ENCODE data around the gene SLC12A5.

SLC12A5 gene

DNA sequence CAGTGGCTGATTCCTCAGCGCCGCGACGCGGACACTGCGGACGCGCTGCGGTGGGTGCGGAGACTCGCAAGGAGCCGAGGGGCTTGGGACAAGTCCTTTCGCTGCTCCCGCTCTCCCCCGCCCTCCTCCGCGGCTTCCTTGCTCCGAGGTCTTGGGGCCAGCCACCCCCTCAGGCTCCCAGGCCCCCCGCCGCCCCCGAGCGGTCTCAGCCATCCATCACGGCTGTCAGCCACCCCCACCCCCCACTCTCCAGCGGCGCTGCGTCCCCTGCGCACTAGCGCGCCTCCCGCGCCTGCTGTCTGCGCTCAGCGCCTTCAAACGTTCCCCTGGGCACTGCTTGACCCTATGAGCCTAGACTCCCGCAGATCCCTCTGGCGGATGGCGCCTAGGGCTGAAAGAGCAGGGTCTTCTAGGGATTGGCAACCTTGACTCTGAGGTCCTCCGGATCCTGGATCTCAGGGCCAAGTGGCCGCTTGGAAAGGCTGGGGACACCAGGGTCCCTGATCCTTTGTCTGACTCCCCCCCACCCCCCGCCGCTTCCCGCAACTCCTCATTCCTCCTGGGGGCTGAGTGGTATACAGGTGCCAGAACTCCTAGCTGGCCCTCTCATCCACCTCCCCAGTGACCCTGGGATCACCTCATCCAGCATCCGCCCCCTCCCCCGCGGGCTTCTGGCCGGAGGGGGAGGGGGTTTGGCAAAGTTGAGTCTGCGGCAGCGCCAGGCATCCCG, 1.4 kb downstream of the SLC12A5 start:
- no peak for DNase-seq

DNA sequence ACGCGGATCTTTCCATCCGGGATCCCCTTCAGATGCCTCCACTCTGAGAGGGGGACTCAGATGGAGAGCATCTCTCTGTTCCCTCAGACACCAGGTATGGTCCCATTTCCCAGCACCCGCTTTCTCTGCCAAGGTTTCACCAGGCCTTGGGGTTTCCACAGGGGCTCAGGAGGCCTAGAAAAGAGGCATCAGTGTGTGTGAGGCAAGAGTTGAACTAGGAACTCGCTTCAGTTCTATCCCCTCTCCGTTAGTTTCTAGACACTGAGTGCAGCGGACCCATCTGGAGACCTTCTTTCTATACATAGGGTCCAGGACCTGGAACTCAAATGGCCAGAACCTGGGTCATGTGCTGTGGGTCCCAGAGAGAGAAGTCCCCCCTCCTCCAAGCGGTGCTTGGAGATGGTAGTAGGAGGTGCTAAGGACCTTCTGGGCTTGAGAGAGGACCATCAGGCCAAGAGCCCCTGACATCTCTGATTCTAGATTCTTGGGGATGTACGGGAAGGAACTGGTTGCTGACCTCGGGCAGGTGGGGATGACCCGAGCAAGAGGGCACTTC, 2.1 kb downstream of the SLC12A5 start:
- no peak for DNase-seq

DNA sequence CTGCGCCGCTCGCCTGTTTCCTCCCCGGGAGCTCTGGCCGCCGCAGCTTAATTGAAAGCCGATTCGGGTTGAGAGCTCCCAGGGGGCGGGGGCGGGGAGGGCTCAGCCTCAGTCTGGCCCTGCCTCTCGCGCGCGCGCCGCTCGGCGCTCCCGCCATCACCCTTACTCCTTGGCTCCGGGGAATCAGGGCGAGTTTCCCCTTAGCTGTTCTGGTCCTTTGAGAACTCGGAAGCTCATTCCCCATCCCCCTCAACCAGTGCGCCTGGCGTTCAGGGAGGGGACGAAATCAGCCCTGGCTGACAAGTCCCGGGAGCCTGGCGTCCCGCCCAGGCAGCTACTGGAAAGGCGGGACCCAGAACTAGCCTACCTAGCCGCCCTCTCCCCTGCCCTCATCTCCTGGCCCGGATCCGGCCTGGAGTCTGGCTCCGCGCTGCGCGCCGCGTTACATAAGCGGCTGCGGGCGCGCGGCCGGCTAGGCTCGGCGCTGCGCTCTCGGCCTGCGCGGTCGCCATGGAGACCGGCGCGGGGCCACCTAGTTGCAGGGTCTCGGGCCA, 2.8 kb downstream of the SLC12A5 start:
- DNase-seq = no peak

DNA sequence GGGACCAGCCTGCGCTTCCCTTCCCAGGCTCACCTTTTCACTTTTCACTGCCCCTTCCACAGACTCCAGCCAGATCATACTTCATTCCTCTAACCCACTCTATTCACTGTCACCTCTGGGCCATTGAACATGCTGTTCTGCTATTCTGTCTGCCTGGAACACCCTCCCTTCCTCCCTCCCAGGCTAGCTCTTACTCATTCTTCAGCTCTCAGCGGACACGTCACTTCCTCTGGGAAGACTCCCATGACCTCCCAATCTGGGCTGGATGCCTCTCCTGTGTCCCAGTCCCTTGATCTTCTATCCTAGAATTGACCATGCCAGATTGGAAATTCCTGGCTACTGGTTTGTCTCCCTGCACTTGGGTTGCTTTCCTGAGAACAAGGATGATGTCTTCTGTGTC, 5.0 kb downstream of the SLC12A5 start:
- DNase-seq = no peak

DNA sequence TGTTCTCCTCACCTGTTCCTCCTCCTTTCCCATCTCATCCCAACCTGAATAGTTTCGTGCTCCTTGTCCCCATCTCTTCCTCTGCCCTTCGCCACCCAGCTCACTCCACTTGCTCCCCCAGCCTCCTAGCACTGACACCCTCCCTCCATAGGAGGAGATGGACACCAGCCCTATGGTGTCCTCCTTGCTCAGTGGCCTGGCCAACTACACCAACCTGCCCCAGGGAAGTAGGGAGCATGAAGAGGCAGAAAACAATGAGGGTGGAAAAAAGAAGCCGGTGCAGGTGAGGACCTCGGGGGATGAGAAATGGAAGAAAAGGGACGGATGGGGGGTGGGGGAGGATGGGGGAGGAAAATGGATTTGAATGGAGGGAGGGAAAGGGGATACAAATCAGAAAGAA, 6.2 kb downstream of the SLC12A5 start:
- DNase-seq = no peak

DNA sequence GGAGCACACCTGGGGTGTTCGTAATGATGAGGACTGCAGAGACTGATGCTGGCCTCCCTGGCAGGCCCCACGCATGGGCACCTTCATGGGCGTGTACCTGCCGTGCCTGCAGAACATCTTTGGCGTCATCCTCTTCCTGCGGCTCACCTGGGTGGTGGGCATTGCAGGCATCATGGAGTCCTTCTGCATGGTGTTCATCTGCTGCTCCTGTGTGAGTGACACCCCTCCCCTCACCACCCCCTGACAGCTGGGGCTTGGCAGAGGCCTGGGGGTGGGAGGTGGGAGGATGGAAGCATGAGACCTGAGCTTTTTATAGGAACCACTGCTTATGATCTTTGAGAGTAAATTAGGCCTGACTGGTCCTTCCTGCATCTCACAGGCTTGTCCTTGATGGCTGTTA, 6.7 kb downstream of the SLC12A5 start:
- no peak for DNase-seq

DNA sequence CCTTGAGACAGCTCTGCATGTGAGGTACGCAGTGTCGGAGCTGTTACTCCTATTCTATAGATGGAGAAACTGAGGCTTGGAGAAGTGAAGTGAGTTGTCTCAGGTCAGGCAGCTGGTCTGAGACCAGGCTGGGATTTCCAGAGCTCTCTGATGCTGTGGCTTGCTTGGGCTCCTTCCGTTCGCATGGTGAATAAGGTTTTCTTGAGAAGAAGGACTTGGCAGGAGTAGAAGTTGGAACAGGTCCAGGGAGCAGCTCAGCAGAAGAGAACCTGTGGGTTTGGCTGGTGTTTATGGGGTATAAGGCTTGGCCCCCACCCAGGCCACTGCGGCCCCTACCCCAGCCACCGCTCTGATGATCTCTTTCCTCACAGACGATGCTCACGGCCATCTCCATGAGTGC, 7.4 kb downstream of the SLC12A5 start:
- DNase-seq = no peak

DNA sequence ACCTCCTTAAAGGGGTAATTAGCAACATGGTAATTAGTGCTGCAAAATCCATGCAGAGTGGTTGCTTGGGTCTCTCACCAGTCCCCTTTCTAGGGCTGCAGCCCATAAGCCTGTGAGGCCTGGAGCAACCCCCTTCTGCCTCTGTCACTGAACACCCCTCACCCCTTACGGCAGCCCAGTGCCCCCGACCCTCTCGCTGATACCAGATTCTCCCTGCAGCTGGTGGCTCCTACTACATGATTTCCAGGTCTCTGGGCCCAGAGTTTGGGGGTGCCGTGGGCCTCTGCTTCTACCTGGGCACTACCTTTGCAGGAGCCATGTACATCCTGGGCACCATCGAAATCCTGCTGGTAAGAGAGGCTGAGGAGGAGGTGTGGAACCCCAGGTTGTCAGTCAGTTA, 8.0 kb downstream of the SLC12A5 start:
- DNase-seq = no peak

DNA sequence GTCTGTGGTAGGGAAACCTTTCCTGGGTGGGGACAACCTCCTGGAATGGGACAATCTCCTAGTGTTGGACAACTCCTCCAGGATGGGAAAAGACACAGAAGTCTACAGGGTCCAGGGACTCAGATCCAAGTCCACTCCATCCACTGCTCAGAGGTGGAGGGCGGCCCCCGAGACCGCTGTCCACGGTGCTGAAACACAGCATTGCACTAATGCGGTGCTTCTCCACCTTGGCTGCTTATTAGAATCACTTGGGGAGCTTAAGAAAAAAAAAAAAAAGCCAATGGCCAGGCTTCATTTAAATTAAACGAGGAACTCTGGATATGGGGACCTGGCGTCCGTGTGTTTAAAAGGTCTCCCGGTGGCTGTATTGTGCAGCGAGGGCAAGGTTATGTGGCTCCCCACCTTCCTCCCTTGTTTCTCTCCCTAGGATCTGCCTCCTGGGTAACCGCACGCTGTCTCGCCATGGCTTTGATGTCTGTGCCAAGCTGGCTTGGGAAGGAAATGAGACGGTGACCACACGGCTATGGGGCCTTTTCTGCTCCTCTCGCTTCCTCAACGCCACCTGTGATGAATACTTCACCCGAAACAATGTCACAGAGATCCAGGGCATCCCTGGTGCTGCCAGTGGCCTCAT, 12.0 kb downstream of the SLC12A5 start:
- DNase-seq = peak; percentile 69

DNA sequence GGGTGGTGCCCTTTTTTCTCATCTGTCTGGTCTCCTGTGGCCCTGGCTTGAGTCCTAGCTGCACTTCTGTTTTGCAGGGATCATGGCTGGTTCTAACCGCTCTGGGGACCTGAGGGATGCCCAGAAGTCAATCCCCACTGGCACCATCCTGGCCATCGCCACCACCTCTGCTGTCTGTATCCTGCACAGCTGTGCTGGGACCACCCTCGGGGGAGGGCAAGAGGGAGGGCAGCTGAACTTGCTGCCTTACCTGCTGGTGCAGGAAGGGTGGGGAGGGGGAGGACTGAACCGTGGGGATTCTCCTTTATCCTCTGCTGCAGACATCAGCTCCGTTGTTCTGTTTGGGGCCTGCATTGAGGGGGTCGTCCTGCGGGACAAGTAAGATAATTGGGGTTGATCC, 14.5 kb downstream of the SLC12A5 start:
- DNase-seq = no peak

DNA sequence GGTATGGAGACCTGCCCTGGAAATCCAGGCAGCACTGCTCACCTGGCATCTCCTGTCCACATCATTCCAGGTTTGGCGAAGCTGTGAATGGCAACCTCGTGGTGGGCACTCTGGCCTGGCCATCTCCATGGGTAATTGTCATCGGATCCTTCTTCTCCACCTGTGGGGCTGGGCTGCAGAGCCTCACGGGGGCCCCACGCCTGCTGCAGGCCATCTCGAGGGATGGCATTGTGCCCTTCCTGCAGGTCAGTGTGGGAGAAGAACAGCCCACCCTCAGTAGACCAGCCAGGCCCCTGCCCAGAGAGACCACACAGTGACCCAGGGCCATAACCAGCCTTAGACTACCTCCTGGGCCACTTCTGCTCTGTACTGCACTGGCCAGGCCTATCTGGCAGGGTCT, 15.9 kb downstream of the SLC12A5 start:
- DNase-seq = no peak

DNA sequence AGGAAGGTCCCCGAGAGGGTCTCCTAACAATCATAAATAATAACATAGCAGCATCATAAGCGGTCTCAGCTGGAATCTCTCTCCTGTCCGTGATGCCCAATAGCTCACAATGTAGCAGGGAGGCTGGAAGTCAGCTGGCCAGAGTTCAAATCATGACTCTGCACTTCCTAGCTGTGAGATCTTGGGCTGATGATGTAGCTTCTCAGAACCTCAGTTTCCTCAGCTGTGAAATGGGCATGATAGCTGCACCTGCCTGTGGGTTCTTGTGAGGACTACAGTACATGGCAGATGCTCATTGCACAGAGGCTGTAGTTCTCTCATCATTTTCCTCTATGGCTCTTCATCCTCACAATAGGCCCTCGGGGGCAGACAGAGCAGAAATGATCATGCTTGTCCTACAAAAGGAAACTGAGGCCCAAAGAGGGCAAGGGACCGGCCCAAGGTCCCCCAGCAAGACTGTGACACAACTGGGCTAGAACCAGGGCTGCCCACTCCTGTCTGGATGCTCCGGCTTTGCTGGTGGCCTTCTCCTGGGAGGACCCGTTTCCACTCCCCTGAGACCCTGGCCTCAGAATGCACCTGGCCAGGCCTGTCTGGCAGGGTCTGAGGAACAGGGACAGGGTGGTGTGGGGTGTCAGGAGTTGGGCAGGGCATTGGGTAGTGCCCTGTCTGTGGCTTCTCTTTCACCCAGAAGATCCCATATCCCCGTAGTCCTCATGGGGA, 17.7 kb downstream of the SLC12A5 start:
- DNase-seq = no peak

DNA sequence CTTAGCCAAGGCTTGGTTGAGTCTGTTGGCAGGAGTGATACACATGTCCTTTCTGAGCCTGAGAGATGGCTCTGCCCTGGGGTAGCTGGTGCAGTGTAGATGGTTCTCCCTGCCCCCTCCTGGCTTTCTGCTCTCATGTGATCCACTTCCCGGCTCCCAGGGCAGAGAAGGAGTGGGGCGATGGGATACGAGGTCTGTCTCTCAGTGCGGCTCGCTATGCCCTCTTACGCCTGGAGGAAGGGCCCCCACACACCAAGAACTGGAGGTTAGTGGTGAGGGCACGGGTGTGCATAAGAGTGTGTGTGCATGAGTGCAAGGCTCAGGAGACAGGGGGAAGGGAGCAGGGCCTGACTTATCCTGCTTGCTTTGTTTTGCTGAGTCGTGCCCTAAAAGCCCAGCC, 18.8 kb downstream of the SLC12A5 start:
- DNase-seq = no peak

DNA sequence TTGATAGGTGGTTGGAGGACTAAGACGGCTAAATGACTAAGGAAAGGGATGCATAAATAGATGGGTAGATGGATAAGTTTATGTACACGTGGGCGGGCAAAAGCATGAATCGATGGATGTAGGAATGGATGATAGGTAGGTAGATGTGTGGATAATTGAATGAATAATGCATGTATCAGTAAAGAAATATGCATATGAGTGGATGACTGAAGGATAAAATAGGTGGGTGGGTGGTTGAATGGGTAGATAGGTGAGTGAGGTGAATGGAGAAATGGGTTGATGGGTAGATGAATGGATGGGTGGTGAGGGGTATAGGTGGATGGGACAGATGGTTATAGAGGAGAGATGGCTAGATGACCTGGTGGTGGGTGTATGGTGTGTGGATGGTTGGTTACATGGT, 20.2 kb downstream of the SLC12A5 start:
- no peak for DNase-seq

DNA sequence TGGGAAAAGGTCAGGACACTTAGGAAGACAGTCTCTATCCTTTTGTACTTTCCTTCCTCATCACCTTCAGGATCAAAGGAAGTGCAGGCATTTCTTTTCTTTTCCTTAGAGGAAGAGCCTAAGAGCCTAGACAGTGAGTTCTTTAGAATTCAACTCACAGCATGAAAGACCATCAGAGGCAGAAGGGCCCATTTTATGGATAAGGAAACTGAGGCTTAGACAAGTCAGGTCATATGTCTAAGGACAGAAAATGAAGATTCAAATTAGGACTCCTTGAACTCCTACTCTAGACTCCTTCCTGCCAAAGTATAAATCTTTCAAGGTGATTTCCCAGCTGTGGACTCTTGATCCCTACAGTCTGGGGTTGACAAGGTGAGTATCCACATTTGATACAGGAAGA, 20.8 kb downstream of the SLC12A5 start:
- no peak for DNase-seq

DNA sequence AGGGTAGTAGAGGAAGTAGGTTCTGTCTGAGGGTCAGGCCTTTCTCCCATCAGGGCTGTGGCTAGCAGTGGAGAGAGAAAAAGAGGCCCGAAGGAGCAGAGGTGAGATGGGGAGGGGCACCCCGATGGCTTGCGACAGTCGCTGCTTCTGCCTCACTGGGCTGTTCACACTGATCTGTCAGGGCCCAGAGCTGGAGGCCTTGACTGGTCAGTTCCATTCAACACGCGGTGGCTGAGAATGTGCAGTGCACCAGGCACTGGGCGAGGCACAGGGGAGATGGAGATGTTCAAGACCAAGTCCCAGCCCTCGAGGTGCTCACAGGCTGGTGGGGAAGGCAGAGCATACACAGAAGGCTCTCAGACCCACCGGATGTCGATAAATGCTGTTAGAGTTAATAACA, 21.4 kb downstream of the SLC12A5 start:
- no peak for DNase-seq

DNA sequence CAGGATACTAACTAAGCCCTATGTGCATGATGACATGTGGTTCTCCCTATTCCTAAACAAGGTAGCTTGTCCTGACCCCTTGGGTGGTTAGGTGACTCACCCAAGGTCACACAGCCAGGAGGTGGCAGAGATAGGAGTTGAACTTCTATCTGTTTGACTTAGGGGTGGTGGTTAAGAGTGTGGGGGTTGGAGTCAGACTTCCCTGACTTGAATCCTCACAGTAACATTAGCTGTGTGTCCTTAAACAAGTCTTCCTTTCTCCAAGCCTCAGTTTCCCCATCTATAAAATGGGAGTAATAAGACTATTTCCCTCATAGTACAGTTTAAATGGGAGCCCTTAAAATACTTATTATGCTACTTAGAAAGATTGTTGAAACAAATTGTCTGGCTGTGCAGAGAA, 21.9 kb downstream of the SLC12A5 start:
- DNase-seq = no peak

DNA sequence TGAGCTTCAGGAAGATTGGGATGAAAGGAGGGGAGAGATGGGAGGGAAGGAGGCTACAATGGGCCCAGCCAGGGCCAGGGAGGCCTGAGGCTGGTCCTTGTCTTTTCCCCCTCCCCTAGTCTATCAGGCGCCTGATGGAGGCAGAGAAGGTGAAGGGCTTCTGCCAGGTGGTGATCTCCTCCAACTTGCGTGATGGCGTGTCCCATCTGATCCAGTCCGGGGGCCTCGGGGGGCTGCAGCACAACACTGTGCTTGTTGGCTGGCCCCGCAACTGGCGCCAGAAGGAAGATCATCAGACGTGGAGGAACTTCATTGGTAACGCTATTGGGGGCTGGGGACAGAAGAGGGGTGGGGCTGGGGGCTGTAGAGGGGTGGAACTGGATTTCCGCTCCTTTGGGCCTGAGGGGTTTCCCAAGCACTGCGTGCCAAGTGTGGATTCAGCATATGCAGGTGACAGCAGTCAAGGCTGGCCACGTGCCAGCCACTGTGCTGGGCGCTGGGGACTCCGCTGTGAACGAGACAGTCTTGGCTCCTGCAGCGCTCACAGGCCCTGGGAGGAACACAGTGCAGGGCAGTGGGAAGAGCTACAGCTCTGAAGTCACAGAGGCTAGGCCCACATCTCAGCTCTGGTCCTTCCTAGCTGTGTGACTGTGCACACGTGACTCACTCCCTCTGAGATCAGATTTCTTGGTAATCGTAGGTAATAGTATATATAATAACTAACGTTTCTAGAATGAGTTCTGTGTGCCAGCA, 22.7 kb downstream of the SLC12A5 start:
- no peak for DNase-seq

DNA sequence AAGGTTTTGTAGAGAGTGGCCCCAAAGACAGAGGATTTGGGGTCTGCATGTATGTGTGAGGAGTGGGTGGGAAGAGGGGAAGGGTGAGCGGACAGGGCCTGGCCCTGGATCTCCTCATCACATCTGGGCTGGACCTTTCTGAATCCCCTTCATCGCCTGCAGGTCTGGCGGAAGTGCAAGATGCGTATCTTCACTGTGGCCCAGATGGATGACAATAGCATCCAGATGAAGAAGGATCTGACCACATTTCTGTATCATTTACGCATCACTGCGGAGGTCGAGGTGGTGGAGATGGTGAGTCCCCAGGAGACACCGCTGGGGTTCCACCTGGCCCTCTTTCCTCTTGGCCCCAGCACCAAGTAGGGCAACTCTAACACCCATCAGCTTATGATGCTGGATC, 24.4 kb downstream of the SLC12A5 start:
- DNase-seq = no peak

DNA sequence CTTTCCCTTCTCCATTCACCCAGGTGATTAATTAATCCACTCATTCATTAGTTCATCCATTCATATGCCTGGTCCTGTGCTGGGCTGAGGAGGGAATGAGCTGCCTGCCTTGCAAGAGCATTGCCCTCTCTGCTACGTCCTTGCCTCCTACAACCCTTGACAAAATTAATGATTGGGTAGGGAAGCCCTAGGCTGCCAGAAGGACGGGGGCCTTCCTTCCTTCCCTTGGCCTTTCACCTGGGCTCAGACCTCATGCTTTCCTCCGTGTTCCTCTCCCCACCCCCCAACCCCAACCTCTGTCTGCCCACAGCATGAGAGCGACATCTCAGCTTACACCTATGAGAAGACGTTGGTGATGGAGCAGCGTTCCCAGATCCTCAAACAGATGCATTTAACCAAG, 25.6 kb downstream of the SLC12A5 start:
- DNase-seq = no peak

DNA sequence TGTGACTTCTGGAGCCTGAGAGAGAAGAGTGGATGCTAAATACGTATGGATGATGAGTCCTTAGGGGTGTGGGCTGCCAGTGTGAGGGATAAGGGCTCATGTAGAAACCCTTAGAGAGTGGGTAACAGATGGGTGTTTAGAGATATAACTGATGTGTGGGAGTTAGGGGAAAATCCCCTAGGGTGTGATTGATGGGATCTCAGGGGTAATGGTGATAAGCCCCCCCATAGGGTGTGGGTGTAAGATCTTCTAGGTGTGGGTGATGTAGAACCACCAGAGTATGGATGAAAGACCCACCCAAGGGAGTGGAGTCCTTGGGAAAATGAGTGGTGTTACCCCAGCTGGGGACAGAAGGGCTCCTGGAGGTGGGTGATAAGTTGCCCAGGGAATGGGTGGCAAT, 26.3 kb downstream of the SLC12A5 start:
- peak; percentile 30 for DNase-seq

DNA sequence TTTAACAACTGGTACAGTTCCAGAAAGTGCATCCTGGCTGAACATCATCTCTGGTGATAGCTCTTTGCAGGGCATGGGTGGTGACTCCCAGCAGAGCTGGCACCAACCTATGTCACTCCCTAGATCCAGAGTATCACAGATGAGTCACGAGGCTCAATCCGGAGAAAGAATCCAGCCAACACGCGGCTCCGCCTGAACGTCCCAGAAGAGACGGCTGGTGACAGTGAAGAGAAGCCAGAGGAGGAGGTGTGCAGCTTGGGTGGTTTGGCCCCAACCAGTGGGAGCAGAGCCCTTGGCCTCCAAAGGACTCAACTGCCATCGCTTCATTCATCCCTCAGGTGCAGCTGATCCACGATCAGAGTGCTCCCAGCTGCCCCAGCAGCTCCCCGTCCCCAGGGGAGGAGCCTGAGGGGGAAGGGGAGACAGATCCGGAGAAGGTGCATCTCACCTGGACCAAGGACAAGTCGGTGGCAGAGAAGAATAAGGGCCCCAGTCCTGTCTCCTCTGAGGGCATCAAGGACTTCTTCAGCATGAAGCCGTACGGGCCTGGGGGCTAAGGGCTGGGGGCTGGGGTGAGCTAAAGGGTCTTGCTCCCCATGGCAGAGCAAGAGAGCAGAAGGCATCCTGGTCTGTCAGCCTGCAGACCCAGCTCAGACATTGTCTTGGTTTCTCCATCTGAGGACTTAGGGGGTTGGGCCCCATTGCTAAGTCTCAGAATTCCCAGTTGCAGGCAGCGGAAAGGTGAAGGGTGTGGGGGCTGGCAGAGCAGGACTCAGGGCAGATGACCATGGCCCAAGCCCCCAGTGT, 27.2 kb downstream of the SLC12A5 start:
- DNase-seq = peak; percentile 52

All from activated CD8-positive, alpha-beta memory T cell treated with anti-CD3 and anti-CD28 coated beads for 24 hours (primary cell).